HG02852 (cell line): ENCODE data around the gene HEATR5B.
"Not testable (repeated sequence)": the region's sequence is repeated elsewhere in the genome, so short reads cannot be mapped to it uniquely, and the experiment has no call there.

ENCODE experiments used
- ATAC-seq: cut with Tn5 transposase; IDR thresholded peaks from one replicate; pipeline ENCODE4 v1.9.1; 2021; ENCODE audit warnings: mild to moderate bottlenecking, moderate library complexity; ENCODE audit not compliant: unreplicated experiment

HEATR5B gene

DNA sequence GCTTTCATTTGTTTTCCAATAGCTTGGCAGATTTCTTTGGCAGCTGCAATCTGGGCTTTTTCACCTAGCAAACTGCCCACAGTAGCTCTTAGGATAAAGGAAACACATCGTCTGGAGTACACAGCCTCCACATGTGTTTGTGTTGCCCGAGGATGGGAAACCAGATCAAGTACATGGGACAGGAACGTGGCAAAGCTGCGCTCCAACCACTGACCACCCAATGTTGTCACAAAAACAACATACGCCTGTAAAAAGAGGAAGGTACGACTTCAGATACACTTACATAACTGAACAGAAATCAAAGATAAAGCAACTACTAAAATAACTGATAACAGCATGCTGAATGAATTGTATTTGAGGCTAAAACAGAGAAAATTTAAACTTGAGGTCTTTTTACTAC is 15.5 kb downstream of the HEATR5B start:
- no peak for ATAC-seq

DNA sequence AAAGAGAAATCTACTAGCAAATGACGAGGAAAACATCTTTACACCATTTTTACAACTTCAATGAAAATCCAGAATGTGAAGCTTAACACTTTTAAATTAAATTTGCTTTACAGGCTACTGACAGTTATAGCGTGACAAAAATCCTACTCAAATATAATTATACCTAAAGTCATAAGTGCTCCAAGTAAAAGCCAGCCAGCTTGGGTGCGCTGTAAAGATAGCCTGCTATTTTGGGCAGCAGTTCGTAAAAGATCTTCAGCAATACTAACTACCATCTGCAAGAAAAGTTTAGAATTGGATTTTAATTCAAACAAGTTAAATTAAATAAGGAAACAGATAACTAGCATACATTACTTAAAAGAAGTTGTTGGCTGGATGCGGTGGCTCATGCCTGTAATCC is 22.4 kb downstream of the HEATR5B start:
- ATAC-seq: no peak

DNA sequence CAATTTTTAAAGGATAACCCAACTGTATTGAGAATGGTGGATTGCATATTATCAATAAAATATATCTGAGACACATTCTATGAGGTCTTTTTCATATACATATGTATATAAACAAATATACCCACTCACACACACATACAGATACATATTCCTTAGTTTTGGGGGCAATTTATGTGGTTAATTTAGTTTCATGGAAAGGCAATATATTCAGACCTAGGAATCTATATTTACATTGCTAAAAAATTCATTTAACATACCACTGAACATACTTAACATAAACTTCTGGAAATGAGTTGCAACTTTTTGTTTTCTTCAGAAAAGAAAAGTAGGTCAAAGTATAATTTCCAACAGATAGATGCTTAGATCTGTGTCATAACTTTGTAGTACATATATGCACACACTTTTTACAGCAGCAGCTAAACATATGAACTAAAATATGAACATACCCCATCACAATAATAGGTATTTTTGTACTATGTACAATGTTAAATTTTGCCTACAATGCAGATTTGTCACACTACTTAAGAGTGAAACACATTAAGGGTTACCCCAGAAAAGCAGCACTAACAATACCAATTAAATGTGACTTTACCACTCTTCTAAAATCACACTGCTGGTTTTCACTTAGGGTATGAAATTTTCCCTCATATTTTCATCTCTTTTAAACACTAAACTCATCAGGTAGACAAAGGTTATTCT is 23.0 kb downstream of the HEATR5B start:
- ATAC-seq: no peak

DNA sequence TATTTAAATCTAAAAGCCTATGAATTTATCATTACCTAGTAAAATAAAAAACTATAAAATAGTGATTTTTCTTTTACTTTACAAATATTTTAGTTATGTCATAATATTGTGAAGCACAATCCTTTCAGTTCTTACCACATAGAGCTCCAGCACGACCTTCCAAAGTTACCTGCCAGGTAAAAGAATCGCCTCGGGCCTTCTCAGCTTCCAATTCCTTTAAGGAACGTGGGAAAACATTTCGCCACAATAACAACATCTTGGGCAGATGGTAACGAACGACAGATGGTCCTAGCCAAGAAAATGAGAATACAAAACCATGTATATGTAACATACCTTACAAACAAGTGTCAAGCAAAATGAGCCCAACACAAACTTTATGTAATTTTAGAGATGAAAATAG is 23.7 kb downstream of the HEATR5B start:
- ATAC-seq: no peak

DNA sequence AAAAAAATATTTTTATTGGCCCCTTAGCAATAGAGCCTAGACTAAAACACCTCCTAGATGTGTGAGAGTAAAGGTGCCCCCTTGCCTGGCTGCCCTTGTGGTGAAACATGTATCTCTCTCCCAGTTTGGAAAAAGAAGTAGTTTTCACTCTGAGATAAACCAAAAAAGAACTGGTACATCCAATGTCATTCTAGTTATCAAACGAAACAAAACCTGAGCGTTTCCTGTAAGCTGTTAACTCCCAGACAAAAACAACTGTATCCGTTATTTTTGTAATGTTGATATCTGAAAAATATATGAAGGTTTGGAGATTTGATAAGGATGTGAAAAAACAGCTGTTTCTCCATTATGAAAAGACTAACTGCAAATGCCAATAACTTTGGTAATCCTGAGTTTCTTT is 24.3 kb downstream of the HEATR5B start:
- ATAC-seq: no peak

DNA sequence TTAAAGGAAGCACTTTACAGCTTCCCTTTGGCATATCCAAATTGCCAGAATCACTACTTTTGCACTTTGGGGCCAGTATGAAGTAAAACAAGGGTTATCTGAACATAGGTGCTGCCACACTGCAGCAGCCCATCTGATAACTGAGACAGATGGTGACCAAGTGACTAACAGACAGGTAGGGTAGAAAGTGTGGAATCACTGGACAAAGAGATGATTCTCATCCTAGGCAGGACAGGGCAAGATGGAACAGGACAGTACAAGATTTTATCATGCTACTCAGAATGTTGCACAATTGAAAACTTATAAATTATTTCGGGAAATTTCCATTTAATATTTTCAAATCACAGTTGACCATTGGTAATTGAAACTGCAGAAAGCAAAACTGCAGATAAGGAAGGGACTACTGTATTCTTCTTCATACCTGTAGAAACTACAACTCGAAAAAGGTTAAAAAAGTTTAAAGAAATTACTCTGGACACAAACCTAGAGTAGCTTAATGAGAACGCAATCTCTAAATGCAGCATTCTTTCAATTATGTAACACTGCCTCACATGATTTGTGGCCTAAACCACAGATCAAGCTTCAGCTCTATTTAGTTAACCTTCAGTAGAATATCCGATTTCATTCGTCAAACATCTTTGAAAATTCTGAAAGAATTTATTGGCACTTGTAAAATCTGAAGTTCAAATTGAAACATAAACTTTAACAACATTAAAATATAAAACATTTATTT is 31.4 kb downstream of the HEATR5B start:
- ATAC-seq: no peak

DNA sequence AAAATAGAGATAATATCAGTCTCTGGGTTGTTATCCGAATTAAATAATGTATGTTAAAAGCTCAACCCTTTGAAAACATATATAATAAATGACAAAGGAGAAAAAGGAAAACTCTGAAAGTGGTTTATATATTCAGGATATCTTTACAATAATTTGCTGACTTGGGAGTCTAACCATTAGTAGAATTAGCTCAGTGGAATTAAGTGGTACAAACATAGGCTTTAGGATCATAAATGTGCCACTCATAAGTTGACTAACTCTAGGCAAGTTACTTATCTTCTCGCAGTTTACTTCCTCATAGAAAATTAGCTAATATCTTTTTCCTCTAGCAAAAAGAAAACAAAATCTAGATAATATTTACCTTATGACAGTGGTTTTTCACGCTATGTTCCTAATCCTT is 44.6 kb downstream of the HEATR5B start:
- no peak for ATAC-seq

DNA sequence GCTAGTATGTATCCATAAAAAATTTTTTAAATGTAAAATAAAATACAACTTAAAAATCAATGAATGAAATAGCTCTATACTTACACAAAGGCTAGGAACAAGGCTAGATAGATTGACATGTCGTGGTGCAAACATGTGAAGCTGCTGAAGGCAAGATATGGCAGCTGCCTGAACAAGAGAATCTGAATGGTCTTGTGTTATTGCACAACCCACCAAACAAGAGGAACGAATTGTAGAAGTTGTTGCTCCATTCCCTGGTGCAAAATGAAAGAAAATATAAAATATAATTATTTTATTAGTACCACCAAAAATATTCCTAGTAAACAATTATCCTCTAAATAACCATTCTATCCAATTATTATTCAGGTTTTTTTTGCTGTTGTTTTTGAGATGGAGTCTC is 46.4 kb downstream of the HEATR5B start:
- ATAC-seq: no peak

DNA sequence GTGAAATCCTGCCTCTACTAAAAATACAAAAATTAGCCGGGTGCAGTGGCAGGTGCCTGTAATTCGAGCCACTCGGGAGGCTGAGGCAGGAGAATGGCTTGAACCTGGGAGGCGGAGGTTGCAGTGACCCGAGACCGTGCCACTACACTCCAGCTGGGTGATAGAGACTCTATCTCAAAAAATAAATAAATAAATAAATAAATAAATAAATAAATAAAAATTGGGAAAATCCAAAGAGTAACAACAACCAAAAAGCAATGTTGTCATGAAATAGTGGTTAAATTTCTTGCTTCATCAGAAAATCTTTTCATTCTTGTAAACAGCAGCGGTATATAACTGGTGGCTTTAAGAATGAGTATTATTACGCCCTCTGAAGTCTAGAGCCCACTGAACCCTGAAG is 54.4 kb downstream of the HEATR5B start:
- ATAC-seq: no peak

DNA sequence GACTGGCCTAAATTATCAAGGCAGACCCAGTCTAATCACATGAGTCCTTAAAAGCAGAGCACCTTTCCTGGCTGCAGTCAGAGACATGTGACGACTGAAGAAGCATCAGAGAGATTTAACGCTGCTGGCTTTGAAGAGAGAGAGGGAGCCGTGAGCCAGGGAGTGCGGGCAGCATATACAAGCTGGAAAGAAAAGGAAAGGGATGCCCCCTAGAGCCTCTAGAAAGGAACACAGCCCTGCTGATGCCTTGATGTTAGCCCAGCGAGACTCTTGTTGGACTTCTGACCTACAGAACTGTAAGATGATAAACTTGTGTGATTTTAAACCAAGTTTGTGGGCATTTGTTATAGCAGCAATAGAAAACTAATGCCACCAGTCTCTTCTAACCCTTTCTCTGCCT is 58.1 kb downstream of the HEATR5B start:
- no peak for ATAC-seq

DNA sequence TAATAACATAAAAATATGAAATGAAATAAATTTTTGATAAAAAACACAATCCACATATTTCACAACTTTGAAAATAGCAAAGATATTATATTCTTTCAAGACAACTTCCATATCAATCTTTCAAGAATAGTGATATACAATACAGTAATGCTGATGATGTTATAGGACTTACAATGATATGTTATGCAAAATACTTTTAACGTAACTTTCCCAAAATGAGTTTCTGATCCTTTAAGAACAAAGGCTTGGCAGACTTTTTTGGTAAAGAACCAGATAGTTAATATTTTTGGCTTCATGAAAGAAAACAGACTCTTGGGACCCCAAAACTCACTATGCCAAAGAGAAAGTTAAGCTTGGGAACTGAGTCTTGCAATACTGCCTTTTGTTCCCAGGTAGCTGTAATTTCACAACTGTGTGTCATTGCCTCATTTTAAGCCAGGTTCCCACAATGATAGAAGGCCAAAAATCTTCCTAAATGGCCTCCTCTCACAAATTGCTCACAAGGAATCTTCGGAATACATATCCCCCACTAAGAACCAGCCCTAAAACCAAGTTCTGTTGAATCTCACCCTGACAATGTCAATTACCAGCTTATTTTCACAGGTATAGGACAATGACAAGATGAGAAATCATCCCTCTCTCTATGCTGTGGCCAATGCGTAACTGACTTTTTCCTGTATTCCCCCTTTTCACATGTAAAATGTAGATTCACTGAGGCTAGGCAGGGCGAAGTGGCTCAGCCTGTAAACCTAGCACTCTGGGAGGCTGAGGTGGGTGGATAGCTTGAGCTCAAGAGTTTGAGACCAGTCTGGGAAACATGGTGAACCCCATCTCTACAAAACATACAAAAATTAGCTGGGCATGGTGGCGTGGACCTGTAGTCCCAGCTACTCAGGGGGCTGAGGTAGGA is 63.0 kb downstream of the HEATR5B start:
- ATAC-seq: no peak

DNA sequence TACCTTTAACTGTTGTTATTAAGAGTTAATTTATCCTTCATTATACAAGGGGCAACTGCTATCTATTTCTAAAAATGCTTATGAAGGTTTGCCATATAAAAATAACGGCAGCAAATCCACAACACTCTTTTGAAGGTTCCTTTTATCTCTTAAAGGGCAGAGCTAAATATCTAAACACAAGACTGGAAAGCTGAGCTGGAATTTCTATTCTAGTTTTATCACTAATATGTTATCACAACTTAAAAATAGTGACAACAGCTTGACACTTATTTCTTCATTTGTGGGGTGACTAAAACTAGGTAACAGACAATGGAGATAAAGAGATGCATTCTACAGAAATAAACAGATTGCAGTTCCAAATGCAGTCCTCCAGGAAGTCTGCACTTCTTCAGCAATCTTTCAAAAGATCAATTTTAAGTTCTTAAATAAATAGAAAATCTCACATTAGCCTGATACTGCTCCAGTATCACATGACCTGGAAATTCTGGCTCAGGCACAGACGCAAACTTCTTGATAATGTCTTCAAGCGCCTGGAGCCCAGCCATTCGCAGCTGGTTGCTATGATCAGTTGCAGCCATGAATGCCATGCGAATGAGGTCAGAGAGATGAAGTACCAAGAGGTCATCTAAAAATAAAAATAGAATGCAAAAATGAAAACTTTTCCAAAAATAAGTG is 63.8 kb downstream of the HEATR5B start:
- ATAC-seq: no peak

DNA sequence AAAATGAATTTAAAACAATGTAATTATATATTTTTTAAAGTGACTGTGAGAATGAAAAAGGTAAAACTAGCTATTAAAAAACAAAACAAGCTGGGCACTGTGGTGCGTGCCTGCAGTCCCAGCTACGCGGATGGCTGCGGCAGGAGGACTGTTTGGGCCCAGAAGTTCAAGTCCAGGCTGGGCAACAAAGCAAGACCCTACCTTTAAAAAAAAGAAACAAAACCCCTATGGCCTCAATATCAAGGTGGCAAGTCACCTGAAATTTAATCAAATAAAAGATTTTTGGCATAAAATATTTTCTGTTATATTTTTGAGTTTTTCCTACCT is 70.9 kb downstream of the HEATR5B start:
- peak; percentile 11 for ATAC-seq

DNA sequence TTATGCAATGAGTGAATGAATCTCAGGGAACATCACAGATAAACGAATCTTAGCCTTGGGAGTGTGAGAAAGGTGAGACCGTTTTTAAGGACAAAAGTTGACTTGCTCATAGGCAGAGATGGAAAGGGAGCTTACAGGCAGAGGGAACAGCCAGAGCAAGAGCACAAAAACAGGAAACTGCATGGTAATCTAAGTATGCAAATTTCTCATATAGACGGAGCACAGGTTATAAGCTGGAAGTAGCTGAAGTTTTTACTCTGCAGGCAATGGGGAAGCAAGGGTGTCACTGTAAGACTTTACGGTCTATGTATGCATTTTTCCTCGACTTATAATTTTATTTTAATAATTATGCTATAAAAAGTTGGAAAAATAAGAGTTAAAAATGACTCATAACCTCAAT is 73.0 kb downstream of the HEATR5B start:
- peak; percentile 44 for ATAC-seq

DNA sequence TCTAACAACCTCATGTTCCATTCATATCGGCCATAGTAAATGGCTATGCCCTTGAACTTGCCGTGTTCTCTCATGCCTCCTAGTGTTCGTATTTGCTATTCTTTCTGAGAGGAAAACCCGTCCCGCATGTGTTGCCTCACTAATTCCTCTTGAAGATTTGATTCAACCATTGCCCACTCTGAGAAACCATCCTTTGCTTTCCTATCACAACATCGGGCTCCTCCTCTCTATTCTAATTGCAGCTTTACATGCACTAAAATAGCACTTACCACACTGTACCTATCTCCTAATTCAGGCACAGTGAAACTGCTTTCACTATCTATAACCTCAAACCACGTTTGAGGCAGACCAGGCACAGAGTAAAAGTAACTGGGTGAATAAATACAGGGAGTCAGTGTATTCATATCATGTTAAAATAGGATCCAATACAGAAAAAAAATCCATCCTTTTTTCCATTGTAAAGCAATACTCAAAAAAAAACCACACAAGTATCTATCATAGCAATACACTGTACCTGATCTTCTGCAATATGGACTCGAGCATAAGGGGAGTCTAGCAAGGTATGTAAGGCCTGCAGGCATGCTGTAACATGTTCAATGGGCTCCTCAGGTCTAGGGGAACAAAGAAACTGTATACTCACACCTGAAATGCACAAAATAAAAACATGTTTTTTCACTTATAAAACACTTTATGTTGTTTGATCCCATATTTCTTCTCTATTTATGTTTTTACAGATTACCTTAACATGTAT is 78.9 kb downstream of the HEATR5B start:
- peak; percentile 100 for ATAC-seq

DNA sequence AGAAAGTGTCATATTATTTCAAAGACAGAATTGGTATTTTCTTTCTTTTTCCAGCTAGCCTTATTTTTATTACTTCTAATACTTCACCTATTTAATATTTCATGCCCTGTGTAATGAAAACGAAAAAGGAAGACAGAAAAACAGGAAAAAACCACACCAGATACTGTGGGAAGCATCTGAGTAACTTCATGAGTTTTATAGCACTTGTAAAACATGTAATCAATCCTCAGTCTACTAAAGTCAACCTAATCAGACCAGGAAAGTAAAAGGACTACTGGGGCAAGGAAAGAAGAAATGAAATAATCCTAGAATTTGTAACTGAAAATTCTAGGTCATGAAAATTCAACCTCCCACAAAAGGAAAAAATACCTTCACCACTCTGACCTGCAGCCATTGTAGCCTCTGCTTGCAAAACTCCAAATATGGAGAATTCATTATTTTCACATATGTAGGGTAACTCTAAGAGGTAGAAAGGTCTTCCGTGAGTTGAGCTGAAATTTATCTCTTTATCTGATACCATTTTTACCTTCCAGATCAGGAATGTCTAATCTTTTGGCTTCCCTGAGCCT is 83.1 kb downstream of the HEATR5B start:
- no peak for ATAC-seq

DNA sequence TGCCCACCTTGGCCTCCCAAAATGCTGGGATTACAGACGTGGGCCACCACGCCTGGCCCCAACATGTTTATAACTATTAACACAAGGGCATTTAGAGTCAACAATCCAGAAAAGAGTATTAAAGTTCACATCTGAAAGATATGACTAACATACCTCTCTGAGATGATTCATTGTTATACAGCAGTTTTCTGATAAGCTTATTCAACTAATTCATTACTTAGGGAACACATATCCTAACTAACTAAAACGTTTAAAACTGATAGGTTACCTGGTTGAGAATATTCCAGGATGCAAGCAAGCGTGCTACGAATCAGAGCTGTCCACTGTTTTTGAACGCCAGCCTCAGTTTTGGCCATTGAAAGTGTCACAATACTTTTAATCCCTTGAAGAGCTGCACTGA is 83.9 kb downstream of the HEATR5B start:
- no peak for ATAC-seq

DNA sequence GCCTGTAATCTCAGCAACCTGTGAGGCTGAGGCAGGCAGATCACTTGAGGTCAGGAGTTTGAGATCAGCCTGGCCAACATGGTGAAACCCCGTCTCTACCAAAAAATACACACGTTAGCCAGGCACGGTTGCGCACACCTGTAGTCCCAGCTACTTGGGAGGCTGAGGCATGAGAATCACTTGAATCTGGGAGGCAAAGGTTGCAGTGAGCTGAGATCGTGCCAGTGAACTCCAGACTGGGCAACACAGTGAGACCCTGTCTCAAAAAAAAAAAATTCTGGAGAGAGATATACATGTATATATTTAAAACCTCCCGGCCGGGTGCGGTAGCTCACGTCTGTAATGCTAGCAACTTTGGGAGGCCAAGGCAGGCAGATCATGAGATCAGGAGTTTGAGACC is 84.8 kb downstream of the HEATR5B start:
- ATAC-seq: not testable (repeated sequence)

DNA sequence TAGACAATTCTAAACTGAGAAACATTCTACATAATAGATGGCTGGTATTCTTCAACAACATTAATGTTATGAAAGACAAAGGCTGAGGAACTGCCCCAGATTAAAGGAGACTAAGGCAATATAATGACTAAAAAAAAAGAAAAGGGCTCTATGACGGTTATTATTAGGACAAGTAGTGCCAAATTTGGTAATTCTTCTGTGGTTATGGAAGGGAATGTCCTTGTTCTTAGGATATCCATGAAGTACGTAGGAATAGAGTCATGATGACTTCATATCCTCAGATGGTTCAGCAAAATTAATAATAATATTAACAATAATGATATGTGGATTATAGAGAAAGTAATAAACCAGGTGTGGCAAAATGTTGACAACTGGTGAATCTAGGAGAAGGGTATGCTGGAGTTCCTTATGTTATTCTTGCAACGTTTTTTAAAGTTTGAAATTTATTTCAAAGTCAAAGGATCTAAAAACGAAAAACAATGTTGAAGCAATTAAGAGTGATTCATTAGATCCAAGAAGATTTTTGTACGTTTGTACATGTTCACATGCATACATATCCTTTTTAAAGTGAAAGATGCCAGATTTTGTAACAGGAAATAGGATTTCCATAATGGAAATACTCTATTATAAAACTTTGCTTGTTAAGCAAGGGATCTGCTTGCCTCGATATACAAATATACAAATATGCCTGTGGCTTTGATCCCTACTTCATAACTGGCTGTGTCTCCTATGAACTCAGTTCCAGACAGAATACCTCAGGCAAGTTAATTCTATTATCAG is 90.1 kb downstream of the HEATR5B start:
- no peak for ATAC-seq
